Activated naive CD4-positive, alpha-beta T cell treated with anti-CD3 and anti-CD28 coated beads for 36 hours (primary cell): ENCODE data around the gene PDLIM3. TPM values are rescaled to one million over a fixed set of nuclear protein-coding genes. Genes with fewer than 3 reads are reported as not detected.

Experiments used
- CTCF ChIA-PET: fragments of 350-600 bp; sonication (Branson Sonifier 250); formaldehyde crosslinking; loops from one replicate; lab custom pipeline; 2021; ENCODE audit warnings: antibody characterized with exemption; lab: Charles Lee
- DNase-seq: peaks from one replicate; pipeline ENCODE4 v3.0.0-alpha.2; 2020
- H3K27ac Mint-ChIP-seq: one replicate; pipeline ENCODE4 v1.8.0; 2021; ENCODE audit warnings: mild to moderate bottlenecking, mixed read lengths
- H3K27me3 Mint-ChIP-seq: one replicate; pipeline ENCODE4 v1.8.0; 2021; ENCODE audit warnings: low read depth, mixed read lengths
- H3K36me3 Mint-ChIP-seq: one replicate; pipeline ENCODE4 v1.8.0; 2021; ENCODE audit warnings: low read depth, mixed read lengths
- H3K4me1 Mint-ChIP-seq: one replicate; pipeline ENCODE4 v1.8.0; 2021; ENCODE audit warnings: low read depth, mixed read lengths
- H3K4me3 Mint-ChIP-seq: one replicate; pipeline ENCODE4 v1.8.0; 2021; ENCODE audit warnings: mild to moderate bottlenecking, moderate library complexity, mixed read lengths
- H3K9me3 Mint-ChIP-seq: one replicate; pipeline ENCODE4 v1.8.0; 2021; ENCODE audit warnings: mixed read lengths
- intact Hi-C: fragments of 100-400 bp; cut with micrococcal nuclease; formaldehyde crosslinking; loops from one replicate; pipeline ENCODE4 v1.15.1; 2023
- total RNA-seq, 2 experiments: library from RNA; stranded (reverse); gene quantifications; one replicate each; pipeline ENCODE4 v1.2.3, GENCODE V29; 2021

The PDLIM3 gene
- total RNA-seq, 2 experiments from 2014 or later: 0.25 TPM; not detected in 1

DNA sequence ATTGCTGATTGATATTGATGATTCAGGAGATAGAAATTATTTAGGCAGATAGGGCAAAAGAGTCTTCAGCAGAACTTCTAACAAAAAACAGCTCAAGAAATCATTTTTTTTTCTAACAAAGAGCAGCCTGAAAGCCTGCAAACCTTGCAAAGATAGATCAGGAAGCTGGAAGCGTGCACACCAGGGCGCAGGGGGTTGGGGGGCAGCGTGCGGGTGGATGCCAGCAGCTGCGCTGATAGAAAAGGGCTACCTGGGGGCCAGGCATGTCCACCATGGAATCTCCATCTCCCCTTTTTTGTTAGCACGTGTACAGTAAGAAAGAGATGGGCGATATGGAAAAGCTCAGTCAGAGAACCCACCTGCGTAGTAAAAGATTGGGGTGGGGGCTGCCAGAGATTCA is 62.1 kb downstream of the PDLIM3 start:
- no peaks in the 10 kb centered on the region for H3K36me3 Mint-ChIP-seq
- no peak overlapping the region for H3K27ac Mint-ChIP-seq
- intact Hi-C loops: no loop called here
- H3K27me3 Mint-ChIP-seq: peaks cover 12% of the 10 kb centered on the region
- H3K9me3 Mint-ChIP-seq: no peaks in the 10 kb centered on the region
- CTCF ChIA-PET: interaction anchor here (0.8 to 1.2 kb wide), 2 partner anchors 9 to 77 kb away, joined by 3 to 4 read pairs; partner anchors contain the start of gene ANKRD37
- peaks cover 2% of the 10 kb centered on the region for H3K4me1 Mint-ChIP-seq
- H3K4me3 Mint-ChIP-seq: no peak overlapping the region
- no peak for DNase-seq

DNA sequence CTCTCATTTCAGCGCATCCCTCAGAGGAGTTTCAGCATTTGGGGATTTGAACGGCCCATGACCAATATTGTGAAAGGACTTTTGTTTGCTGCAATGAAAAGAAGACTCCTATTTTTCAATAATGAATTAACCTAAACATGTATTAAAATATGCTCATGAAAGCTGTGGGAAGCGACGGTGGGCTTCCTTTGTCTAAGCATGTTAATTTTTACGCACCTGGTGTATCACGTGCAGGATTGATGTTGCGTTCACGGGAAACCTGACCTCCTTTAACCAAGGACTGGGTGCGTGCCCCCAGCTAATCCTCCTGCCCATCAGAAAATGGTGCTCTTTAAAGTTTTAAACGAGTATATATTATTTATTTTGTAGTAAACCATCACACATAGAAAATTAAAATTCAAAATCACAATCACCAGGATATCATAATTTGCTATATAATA is 63.2 kb downstream of the PDLIM3 start:
- Mint-ChIP-seq H3K36me3 (no peaks in the 10 kb centered on the region), H3K9me3 (no peaks in the 10 kb centered on the region), H3K27me3 (peaks cover 10% of the 10 kb centered on the region), H3K4me1 (peaks cover 2% of the 10 kb centered on the region), H3K4me3 (peak overlapping the region; percentile 84), H3K27ac (peak overlapping the region; percentile 26)
- intact Hi-C loops: no loop called here
- DNase-seq: no peak
- CTCF ChIA-PET: interaction anchor here (0.7 to 1.2 kb wide), 4 partner anchors 126 to 330 kb away, joined by 3 read pairs; no protein-coding TSS in a partner anchor

DNA sequence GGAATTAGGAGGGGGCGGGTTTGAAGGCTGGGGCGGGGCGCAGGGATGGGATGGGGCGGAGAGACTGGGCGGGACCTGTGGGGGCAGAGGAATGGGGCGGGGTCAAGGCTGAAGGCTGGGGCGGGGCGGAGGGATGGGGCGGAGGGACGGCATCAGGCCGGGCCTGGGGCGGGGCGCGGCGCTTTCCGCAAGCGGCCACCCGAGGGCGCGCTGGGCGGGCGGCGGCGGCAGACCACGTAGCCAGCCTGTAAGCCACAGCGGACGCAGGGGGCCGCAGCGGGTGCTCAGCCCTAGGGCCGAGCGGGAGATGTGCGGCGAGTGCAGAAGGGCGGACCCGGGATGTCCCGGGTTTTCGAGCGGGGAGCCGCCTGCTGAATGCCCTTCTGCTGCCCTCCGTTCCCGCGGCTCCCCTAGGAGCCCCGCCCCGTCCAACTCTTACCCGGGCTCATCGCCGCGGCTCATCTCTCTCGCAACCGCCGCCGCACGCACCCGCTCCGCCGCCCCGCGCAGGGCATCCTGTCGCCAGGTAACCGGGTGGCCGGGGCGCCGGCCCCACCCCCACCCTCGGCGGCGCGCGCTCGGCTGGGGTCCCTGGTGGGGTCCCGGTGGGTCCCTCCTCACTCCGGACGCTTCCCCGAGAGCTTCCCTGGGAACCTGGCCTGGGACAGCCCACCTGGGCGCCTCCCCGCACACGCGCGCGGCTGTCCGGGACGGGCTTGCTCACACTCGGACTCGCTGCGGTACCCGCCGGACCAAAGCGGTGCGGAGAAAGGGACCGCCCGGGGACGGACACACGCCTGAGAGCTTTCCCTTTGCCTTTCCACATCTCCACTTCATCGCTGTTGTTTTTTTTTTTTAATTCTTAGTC is 63.8 kb downstream of the PDLIM3 start, which contains the start of gene CCDC110:
Gene CCDC110 (minus strand): TSS at position 499 of the 868 bp plus-strand sequence. CDS start 50 bp downstream, at position 449.
- Mint-ChIP-seq H3K36me3 (no peaks in the 10 kb centered on the region), H3K4me3 (peak within 1 kb of the TSS; percentile 84), H3K27ac (peak within 1 kb of the TSS; percentile 26), H3K27me3 (peaks cover 4% of the 10 kb centered on the region), H3K4me1 (peaks cover 2% of the 10 kb centered on the region), H3K9me3 (no peaks in the 10 kb centered on the region)
- intact Hi-C loops: loop anchor here (1.0 to 2.0 kb wide), 9 partner anchors 46 to 719 kb away; partner anchors contain the start of genes ANKRD37, CYP4V2, SNX25 and UFSP2
- CTCF ChIA-PET: interaction anchor here (0.7 to 1.2 kb wide), 4 partner anchors 126 to 330 kb away, joined by 3 read pairs; no protein-coding TSS in a partner anchor
- peak; percentile 93 for DNase-seq

DNA sequence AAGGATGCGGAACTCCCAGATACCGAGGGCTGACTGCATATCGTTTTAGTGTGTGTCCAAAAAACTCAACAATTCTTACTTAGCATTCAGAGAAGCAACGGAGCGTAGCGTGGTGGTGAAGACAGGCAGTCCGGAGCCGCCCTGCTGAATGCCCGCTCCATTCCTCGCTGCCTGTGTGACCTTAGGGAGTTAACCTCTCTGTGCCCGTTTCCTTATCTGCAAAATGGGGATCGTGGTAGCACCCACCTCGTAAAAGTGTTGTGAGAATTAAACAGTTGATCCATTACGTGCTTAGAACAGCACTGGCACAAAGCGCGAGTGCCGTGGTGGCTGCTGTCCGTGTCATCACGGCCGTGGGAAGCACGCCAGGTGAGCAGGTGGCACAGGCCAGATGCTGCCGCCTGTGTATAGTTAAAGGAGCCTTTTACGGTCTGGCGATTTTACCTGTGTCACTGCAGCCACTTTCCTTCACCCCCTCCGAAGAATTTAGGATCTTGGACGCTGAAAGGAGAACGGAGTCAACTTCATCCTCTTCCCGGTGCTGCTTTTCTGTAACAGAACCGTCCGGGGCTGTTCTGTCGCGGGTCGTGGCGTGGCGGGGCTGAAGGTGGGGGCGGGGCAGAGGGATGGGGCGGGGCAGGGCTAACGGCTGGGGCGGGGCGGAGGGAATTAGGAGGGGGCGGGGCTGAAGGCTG is 64.7 kb downstream of the PDLIM3 start:
- CTCF ChIA-PET: no interaction called here

DNA sequence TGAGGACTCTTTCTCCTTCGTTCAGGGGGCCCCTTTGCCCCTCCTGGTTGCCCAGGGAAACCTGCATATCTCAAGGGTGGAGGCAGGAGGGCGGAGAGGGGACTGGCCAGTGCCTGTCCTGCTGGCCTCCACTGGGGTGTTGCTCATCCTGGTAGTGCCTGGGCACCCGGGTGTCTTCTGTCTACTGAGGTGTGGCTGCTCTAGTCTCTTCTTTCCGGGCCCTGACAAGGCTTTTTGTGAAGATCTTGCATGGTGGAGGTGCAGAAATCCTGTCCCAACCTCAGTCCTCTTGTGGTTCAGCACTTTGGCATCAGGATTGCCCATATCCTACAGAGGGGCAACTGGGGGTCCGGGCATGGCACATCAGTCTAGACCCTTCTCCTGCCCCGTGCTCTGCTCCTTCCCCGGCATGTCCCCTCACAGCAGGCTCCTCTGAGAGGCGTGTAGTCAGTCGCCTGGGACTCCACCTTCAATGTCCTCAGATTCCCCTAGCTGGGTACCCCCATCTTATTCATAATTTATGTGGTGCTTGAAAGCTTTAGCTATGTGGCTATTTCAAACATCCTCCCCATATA is 65.6 kb downstream of the PDLIM3 start:
- CTCF ChIA-PET: interaction anchor here (0.9 kb wide), 1 partner anchor 10 kb away, joined by 4 read pairs; no protein-coding TSS in a partner anchor
- no peaks in the 10 kb centered on the region for H3K36me3 Mint-ChIP-seq
- no peak overlapping the region for H3K4me3 Mint-ChIP-seq
- peaks cover 2% of the 10 kb centered on the region for H3K27me3 Mint-ChIP-seq
- intact Hi-C loops: loop anchor here (2.0 kb wide), 1 partner anchor 721 kb away; the partner anchor contains the start of gene CYP4V2
- no peak overlapping the region for H3K27ac Mint-ChIP-seq
- DNase-seq: no peak
- H3K4me1 Mint-ChIP-seq: peaks cover 2% of the 10 kb centered on the region
- H3K9me3 Mint-ChIP-seq: no peaks in the 10 kb centered on the region

More for the DNA sequence above, 64.7 kb downstream of the PDLIM3 start:
- Mint-ChIP-seq H3K9me3 (no peaks in the 10 kb centered on the region), H3K27ac (no peak overlapping the region), H3K36me3 (no peaks in the 10 kb centered on the region), H3K4me3 (peak overlapping the region; percentile 77), H3K4me1 (peaks cover 2% of the 10 kb centered on the region), H3K27me3 (peaks cover 3% of the 10 kb centered on the region)
- intact Hi-C loops: loop anchor here (1.0 to 2.0 kb wide), 9 partner anchors 45 to 720 kb away; partner anchors contain the start of genes ANKRD37, CYP4V2, SNX25 and UFSP2
- DNase-seq: peak; percentile 51

DNA sequence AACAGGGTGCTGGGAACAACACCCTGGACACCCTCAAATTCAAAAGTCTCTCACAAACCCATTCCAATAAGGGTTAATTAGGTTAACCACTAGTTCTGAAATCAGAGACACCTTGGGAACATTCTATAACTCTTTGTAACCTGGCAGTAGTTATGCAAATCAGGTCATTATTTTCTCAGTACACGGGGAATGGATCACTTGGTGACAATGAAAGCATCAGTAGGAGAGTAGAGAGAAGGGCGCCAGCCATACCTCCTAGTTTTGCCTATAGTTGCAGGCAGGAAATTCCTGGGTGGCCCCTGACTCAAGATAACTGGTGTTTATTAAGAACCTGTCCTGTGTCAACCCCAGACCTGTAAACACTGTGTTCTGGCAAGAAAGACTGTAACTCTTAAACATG is 66.3 kb downstream of the PDLIM3 start:
- Mint-ChIP-seq H3K27ac (no peak overlapping the region), H3K4me3 (no peak overlapping the region), H3K36me3 (no peaks in the 10 kb centered on the region), H3K4me1 (peaks cover 2% of the 10 kb centered on the region), H3K9me3 (no peaks in the 10 kb centered on the region), H3K27me3 (no peaks in the 10 kb centered on the region)
- intact Hi-C loops: no loop called here
- no peak for DNase-seq
- CTCF ChIA-PET: no interaction called here

DNA sequence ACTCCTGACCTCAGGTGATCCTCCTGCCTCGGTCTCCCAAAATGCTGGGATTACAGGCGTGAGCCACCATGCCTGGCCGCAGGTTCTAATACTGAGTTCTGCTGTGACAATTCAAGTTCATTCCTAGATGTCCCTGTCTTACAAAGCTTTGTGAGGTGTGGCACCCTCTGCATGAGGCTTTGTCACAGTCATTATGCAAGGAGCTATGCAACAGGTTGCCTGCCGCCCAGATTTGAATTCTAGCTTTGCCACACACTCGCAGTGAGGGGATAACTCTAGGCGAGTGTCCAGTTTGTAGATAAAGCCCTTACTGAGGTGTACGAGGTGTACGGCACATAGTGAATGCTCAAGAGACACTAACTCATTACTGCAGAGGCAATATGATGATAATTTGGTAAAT is 67.3 kb downstream of the PDLIM3 start:
- Mint-ChIP-seq H3K4me3 (no peak overlapping the region), H3K4me1 (peaks cover 2% of the 10 kb centered on the region), H3K27ac (no peak overlapping the region), H3K9me3 (no peaks in the 10 kb centered on the region), H3K36me3 (no peaks in the 10 kb centered on the region), H3K27me3 (no peaks in the 10 kb centered on the region)
- intact Hi-C loops: no loop called here
- no peak for DNase-seq
- CTCF ChIA-PET: no interaction called here

DNA sequence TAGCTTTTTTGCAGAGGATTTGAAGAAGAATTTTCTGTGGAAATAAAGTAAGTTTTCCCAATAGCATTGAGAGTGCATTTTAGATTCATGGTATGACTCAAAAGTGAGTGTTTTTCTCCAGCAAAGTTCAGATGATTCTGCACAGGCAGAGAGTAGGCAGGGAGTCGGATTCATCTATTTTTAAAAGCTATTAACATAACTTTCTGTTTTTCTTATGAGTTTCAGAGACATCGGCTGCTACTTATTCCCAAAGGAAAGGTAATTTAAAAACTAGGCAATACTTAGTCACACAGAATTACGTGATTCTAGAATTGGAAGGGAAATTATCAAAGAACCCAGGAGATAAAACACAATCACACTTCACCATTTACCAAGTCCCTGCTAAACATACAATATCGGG is 68.2 kb downstream of the PDLIM3 start:
- DNase-seq: no peak
- peaks cover 2% of the 10 kb centered on the region for H3K4me1 Mint-ChIP-seq
- intact Hi-C loops: no loop called here
- H3K36me3 Mint-ChIP-seq: no peaks in the 10 kb centered on the region
- H3K27me3 Mint-ChIP-seq: no peaks in the 10 kb centered on the region
- no peaks in the 10 kb centered on the region for H3K9me3 Mint-ChIP-seq
- no peak overlapping the region for H3K27ac Mint-ChIP-seq
- H3K4me3 Mint-ChIP-seq: no peak overlapping the region
- CTCF ChIA-PET: no interaction called here

DNA sequence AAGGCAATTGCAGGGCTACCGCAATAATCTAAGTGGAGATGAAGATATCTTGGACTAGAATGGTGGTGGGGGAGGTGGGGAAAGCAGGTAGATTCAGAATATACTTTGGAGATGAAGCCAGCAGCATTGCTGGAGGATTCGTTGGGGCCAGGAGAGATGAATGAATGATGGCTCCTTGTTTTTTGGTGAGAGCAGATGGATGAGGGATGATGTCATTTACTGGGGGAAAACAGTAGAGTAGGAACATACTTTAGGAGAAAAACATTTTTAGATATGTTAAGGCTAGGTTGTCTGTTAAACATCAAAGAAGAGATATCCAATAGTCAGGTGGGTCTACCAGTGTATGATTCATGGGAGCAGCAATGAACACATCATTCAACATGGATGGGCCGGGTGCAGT is 69.6 kb downstream of the PDLIM3 start:
- Mint-ChIP-seq H3K36me3 (no peaks in the 10 kb centered on the region), H3K27me3 (peaks cover under 1% of the 10 kb centered on the region)

DNA sequence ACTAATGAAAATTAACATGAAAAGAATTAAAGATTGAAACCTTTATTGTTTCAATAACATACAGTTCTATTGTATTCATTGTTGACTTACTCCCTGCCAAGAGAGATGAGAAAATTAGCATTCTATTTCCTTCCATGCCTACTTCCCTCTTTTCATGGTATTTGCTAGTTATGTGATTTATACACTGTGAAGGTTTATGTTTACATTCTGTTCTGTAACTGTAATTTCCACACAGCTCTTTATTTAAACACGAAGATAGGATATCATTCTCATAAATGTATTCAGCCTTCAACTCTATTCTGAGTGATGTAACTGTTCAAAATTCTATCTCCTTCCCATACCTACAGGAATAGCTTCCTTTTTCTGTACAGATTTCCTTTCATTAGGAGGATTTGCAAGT is 70.4 kb downstream of the PDLIM3 start:
- H3K27me3 Mint-ChIP-seq: peaks cover 5% of the 10 kb centered on the region
- no peaks in the 10 kb centered on the region for H3K4me1 Mint-ChIP-seq
- H3K27ac Mint-ChIP-seq: no peak overlapping the region
- no peak for DNase-seq
- no peaks in the 10 kb centered on the region for H3K36me3 Mint-ChIP-seq
- H3K4me3 Mint-ChIP-seq: no peak overlapping the region
- H3K9me3 Mint-ChIP-seq: no peaks in the 10 kb centered on the region
- CTCF ChIA-PET: interaction anchor here (1.2 kb wide), 1 partner anchor 39 kb away, joined by 3 read pairs; the partner anchor contains the start of gene UFSP2
- intact Hi-C loops: no loop called here

More for the DNA sequence above, 69.6 kb downstream of the PDLIM3 start:
- intact Hi-C loops: no loop called here
- no peaks in the 10 kb centered on the region for H3K9me3 Mint-ChIP-seq
- CTCF ChIA-PET: no interaction called here
- H3K4me1 Mint-ChIP-seq: peaks cover 2% of the 10 kb centered on the region
- H3K4me3 Mint-ChIP-seq: no peak overlapping the region
- no peak for DNase-seq
- H3K27ac Mint-ChIP-seq: no peak overlapping the region

DNA sequence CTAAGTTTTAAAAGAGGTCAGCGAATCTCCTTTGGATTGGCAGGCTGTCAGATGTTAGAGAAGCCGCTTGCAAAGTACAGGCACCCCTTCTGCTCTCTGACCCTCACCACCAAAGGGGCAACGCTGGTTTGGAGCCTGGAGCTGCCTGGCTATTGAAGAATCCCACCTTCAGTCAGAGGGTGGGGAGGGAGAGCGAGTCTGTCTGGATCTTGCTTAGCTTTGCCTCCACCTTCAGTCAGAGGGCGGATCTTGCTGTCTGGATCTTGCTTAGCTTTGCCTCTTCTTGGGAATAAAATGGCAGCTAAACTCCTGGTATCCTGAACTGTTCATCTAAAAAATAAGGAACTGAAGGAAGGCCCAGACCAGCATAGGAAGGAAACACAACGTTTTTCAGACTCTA is 71.1 kb downstream of the PDLIM3 start:
- no peaks in the 10 kb centered on the region for H3K36me3 Mint-ChIP-seq
- no peak overlapping the region for H3K4me3 Mint-ChIP-seq
- CTCF ChIA-PET: interaction anchor here (1.2 kb wide), 1 partner anchor 38 kb away, joined by 3 read pairs; the partner anchor contains the start of gene UFSP2
- no peaks in the 10 kb centered on the region for H3K4me1 Mint-ChIP-seq
- DNase-seq: no peak
- H3K27me3 Mint-ChIP-seq: peaks cover 5% of the 10 kb centered on the region
- H3K27ac Mint-ChIP-seq: no peak overlapping the region
- H3K9me3 Mint-ChIP-seq: no peaks in the 10 kb centered on the region
- intact Hi-C loops: no loop called here

DNA sequence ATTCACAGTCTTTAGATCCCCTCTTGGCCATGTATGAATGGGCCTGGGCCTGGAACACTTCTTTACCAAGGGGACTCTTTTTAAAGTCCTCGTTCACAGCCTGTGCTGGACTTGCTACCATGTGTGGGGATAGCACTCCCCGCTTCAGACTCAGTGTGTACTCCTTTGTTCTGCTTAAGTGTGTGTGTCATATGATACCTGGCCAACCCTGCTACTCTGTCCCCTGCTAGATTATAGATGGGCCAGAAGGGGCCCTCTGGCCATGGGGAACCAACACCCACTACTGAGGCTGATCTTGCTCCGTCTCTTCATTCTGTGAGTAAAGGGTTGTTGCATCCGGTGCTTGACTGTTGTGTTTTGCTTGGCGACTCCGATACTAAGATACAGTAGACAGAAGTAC is 71.8 kb downstream of the PDLIM3 start:
- Mint-ChIP-seq H3K36me3 (no peaks in the 10 kb centered on the region), H3K27me3 (peaks cover 5% of the 10 kb centered on the region), H3K4me1 (no peaks in the 10 kb centered on the region), H3K4me3 (no peak overlapping the region), H3K27ac (no peak overlapping the region), H3K9me3 (no peaks in the 10 kb centered on the region)
- CTCF ChIA-PET: no interaction called here
- no peak for DNase-seq
- intact Hi-C loops: no loop called here
